Caco-2 (cell line): ENCODE data around the gene TBATA. TPM values are rescaled to one million over a fixed set of nuclear protein-coding genes. Genes with fewer than 3 reads are reported as not detected.

Experiments used
- Bru-seq: library from RNA; stranded (reverse); fragments of 400-500 nt; gene quantifications from one replicate; lab custom pipeline; 2021; lab: Mats Ljungman, UMichigan
- BruChase-seq, 2 experiments: library from RNA; stranded (reverse); fragments of 400-500 nt; gene quantifications; one replicate each; lab custom pipeline; 2021; lab: Mats Ljungman, UMichigan
- BruUV-seq: library from RNA; stranded (reverse); fragments of 400-500 nt; replicated peaks from 2 replicates; lab custom pipeline; 2021; lab: Mats Ljungman, UMichigan
- CTCF ChIA-PET: fragments of 300-600 bp; sonication (Branson Sonifier 250); formaldehyde crosslinking; loops from one replicate; lab custom pipeline; 2022; ENCODE audit warnings: antibody characterized with exemption; lab: Charles Lee
- POLR2A ChIA-PET: fragments of 300-600 bp; sonication (Branson Sonifier 250); formaldehyde crosslinking; loops from one replicate; lab custom pipeline; 2022; ENCODE audit warnings: antibody characterized with exemption; lab: Charles Lee
- DNase-seq, 2 experiments: peaks; one replicate each; pipeline versions ENCODE4 v3.0.0 to v3.0.0-alpha.2; 2020 to 2022
- H3K27me3 ChIP-seq: replicated peaks from 2 replicates; pipeline ENCODE4 v1.6.0; 2011; ENCODE audit warnings: low read length; ENCODE audit not compliant: control insufficient read depth, insufficient read depth
- H3K36me3 ChIP-seq: 2 replicates; pipeline ENCODE4 v1.5.1; 2011; ENCODE audit warnings: low read length; ENCODE audit not compliant: control insufficient read depth, insufficient read depth
- H3K4me1 ChIP-seq: fragments of 250-450 bp; sonication (Bioruptor Pico); 2 replicates; pipeline ENCODE4 v1.5.1; 2020; ENCODE audit warnings: mild to moderate bottlenecking
- H3K4me3 ChIP-seq: 2 replicates; pipeline ENCODE4 v1.5.1; 2011; ENCODE audit warnings: low read depth, mild to moderate bottlenecking, control low read depth, low read length
- H3K9me3 ChIP-seq: fragments of 250-450 bp; sonication (Bioruptor Pico); 2 replicates; pipeline ENCODE4 v1.5.1; 2020; ENCODE audit warnings: mild to moderate bottlenecking, moderate library complexity
- H3K27ac Mint-ChIP-seq: one replicate; pipeline ENCODE4 v1.8.0; 2022; ENCODE audit warnings: mixed read lengths; ENCODE audit not compliant: unreplicated experiment
- H3K27me3 Mint-ChIP-seq: one replicate; pipeline ENCODE4 v1.8.0; 2022; ENCODE audit warnings: mixed read lengths; ENCODE audit not compliant: insufficient read depth, unreplicated experiment
- H3K36me3 Mint-ChIP-seq: one replicate; pipeline ENCODE4 v1.8.0; 2022; ENCODE audit warnings: mild to moderate bottlenecking, mixed read lengths; ENCODE audit not compliant: insufficient read depth, unreplicated experiment
- H3K4me1 Mint-ChIP-seq: one replicate; pipeline ENCODE4 v1.8.0; 2022; ENCODE audit warnings: low read depth, mixed read lengths; ENCODE audit not compliant: unreplicated experiment
- H3K4me3 Mint-ChIP-seq: one replicate; pipeline ENCODE4 v1.8.0; 2022; ENCODE audit warnings: mild to moderate bottlenecking, moderate library complexity, mixed read lengths; ENCODE audit not compliant: unreplicated experiment
- H3K9me3 Mint-ChIP-seq: one replicate; pipeline ENCODE4 v1.8.0; 2022; ENCODE audit warnings: mixed read lengths; ENCODE audit not compliant: unreplicated experiment
- CTCF ChIP-seq, 2 experiments: fragments of 200-600 bp in 1 of 2; IDR thresholded peaks; 1 replicate in 1 of 2; 2 replicates in 1 of 2; pipeline versions ENCODE4 v1.5.1 to v1.8.0; 2011 to 2022; ENCODE audit warnings: antibody characterized with exemption in 1 of 2, control low read depth in 1 of 2, inconsistent platforms in 1 of 2, low read depth in 1 of 2, low read length in 1 of 2, mild to moderate bottlenecking in 1 of 2, moderate library complexity in 1 of 2; ENCODE audit not compliant: insufficient read depth in 1 of 2, severe bottlenecking in 1 of 2, unreplicated experiment in 1 of 2
- intact Hi-C: fragments of 100-400 bp; cut with micrococcal nuclease; formaldehyde crosslinking; loops from one replicate; pipeline ENCODE4 v1.10.0; 2022; ENCODE audit not compliant: unreplicated experiment
- long read RNA-seq: library from polyadenylated mRNA; stranded (forward); transcript quantifications from one replicate; pipeline ENCODE4 v2.0.0, GENCODE V29; 2022
- total RNA-seq: library from RNA; stranded (reverse); gene quantifications from 2 replicates; pipeline ENCODE4 v1.2.3, GENCODE V29; 2022

Gene TBATA, protein sequence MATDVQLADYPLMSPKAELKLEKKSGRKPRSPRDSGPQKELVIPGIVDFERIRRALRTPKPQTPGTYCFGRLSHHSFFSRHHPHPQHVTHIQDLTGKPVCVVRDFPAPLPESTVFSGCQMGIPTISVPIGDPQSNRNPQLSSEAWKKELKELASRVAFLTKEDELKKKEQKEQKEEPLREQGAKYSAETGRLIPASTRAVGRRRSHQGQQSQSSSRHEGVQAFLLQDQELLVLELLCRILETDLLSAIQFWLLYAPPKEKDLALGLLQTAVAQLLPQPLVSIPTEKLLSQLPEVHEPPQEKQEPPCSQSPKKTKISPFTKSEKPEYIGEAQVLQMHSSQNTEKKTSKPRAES
- total RNA-seq, result not detected in 2 replicates
- not detected for Bru-seq, nascent RNA
- not detected for BruChase-seq, experiment 1, labeled RNA remaining after a 2-hour chase
- BruChase-seq, experiment 2, labeled RNA remaining after a 6-hour chase, result percentile 10 among the genes with signal in this experiment
- long read RNA-seq, result 0 reads

DNA sequence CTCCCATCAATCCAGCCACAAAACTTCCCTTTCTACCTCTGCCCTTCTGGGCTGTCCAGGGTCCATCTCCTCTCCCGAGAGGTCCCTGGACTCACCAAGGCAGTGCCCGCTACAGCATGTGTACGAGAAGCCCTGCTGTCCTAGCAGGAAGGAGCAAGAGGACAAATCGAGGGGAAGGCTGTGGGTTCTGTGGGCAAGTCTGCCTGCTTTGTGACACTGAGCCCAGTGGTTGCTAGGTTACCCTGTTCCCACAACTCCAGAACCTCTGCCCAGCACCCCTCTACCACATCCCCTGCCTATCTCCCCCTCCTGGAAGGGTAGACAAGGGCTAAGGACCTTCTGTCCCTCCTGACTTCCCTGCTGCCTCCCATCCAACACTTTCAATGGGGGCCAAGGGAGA lies at the start of gene TBATA:
TBATA (minus strand) TSS at position 188 of the 400 bp plus-strand sequence. CDS start 1,998 bp downstream, outside the sequence.
- H3K36me3 Mint-ChIP-seq, result no peaks in the 10 kb centered on the region
- BruUV-seq, result no TSS peak
- TF ChIP-seq CTCF (IDR thresholded peaks at IDR 0.05; ENCODE audit: insufficient read depth in 1 of 2, low read depth in 1 of 2, low read length in 1 of 2, severe bottlenecking in 1 of 2, unreplicated experiment in 1 of 2), result no peak
- intact Hi-C loops, result no loop called here
- DNase-seq, result no peak
- H3K9me3 ChIP-seq, result peaks cover 16% of the 10 kb centered on the region
- no peaks in the 10 kb centered on the region for H3K36me3 ChIP-seq
- ChIA-PET CTCF (no interaction called here), POLR2A (no interaction called here)
- no peak within 1 kb of the TSS for H3K27ac Mint-ChIP-seq
- H3K27me3 Mint-ChIP-seq, result peaks cover 16% of the 10 kb centered on the region
- H3K4me1 ChIP-seq, result no peaks in the 10 kb centered on the region
- 0 out of 2 replicates have a peak, but pooled peaks cover 3% of the 10 kb centered on the region for H3K27me3 ChIP-seq
- peaks cover 19% of the 10 kb centered on the region for H3K9me3 Mint-ChIP-seq
- no peak within 1 kb of the TSS for H3K4me3 ChIP-seq
- H3K4me1 Mint-ChIP-seq, result no peaks in the 10 kb centered on the region
- no peak within 1 kb of the TSS for H3K4me3 Mint-ChIP-seq

DNA sequence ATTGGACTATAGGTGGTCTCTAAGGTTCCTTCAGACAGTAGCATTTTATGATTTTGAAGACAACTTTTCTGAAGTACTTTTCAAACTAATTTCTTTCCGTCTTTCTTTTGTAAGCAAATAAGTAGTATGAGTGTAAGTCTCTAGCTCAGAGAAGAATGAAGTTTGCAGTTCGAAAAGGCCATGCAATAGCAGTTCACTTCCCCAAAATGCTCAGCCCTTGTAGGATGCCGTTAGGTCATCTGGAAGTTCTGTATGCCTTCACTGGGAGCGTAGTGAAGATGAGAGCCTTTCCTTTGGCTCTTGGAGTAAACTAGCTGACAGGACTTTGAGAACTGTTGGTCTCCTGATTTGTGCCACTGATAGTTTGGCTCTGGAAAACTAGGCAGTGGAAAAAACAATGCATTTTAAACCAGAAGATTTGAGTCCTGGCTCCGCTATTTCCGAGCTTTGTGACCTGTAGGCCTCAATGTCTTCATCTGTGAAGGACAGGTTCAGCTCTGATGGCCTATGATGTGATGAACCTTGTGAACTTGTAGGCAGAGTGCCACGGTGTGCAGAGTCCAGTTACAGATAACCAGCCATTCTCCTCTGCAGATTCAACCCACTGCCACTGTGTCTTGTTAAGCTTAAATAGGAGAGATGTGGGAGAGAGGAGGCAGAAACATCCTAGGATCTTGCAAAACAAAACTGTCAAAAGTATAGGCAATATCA lies 49.4 kb upstream of the TBATA start:
- CTCF ChIA-PET, result interaction anchor here (1.3 kb wide), 1 partner anchor 11 kb away, joined by 3 read pairs; no protein-coding TSS in a partner anchor
- no peak for TF ChIP-seq CTCF (IDR thresholded peaks at IDR 0.05; ENCODE audit: insufficient read depth in 1 of 2, low read depth in 1 of 2, low read length in 1 of 2, severe bottlenecking in 1 of 2, unreplicated experiment in 1 of 2)
- Histone ChIP-seq H3K27me3 (no peaks in the 10 kb centered on the region), H3K36me3 (peaks cover 3% of the 10 kb centered on the region; the same call in 1 of the 2 replicates), H3K4me1 (peaks cover 43% of the 10 kb centered on the region), H3K4me3 (no peak overlapping the region), H3K9me3 (no peaks in the 10 kb centered on the region)
- Mint-ChIP-seq H3K27ac (no peak overlapping the region), H3K4me3 (no peak overlapping the region), H3K4me1 (peaks cover 39% of the 10 kb centered on the region), H3K27me3 (no peaks in the 10 kb centered on the region), H3K9me3 (no peaks in the 10 kb centered on the region), H3K36me3 (peaks cover 28% of the 10 kb centered on the region)
- intact Hi-C loops, result no loop called here
- POLR2A ChIA-PET, result interaction anchor here (0.6 kb wide), 1 partner anchor 411 kb away, joined by 4 read pairs; no protein-coding TSS in a partner anchor
- no TSS peak for BruUV-seq
- no peak for DNase-seq

DNA sequence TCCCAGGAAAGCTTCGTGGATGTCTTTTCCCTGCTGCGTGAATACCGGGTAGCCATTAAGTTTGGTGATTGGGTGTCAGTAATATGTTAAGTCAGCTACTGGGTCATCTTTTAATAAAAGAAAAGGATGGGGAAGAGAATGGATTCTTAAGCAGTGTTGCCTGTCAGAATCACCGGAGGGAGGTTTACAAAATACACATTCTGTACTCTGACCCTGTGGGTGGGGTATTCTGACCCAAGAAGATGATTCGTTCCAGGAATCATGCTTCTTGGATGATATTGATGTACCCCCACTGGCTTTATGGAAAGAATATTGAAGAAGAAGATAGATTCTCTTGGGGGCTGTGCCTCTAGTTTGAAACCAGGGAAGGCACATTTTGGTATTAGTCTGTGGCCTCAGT lies 48.8 kb upstream of the TBATA start:
- DNase-seq, result no peak
- H3K4me3 Mint-ChIP-seq, result no peak overlapping the region
- H3K9me3 ChIP-seq, result no peaks in the 10 kb centered on the region
- no peak for TF ChIP-seq CTCF (IDR thresholded peaks at IDR 0.05; ENCODE audit: insufficient read depth in 1 of 2, low read depth in 1 of 2, low read length in 1 of 2, severe bottlenecking in 1 of 2, unreplicated experiment in 1 of 2)
- H3K4me3 ChIP-seq, result no peak overlapping the region
- ChIA-PET CTCF (no interaction called here), POLR2A (no interaction called here)
- H3K36me3 Mint-ChIP-seq, result peaks cover 28% of the 10 kb centered on the region
- no peaks in the 10 kb centered on the region for H3K27me3 Mint-ChIP-seq
- H3K4me1 Mint-ChIP-seq, result peaks cover 44% of the 10 kb centered on the region
- BruUV-seq, result no TSS peak
- no peaks in the 10 kb centered on the region for H3K9me3 Mint-ChIP-seq
- H3K36me3 ChIP-seq, result peaks cover 3% of the 10 kb centered on the region; the same call in 1 of the 2 replicates
- intact Hi-C loops, result no loop called here
- peaks cover 49% of the 10 kb centered on the region for H3K4me1 ChIP-seq
- no peak overlapping the region for H3K27ac Mint-ChIP-seq
- H3K27me3 ChIP-seq, result no peaks in the 10 kb centered on the region
